Measurements from ENCODE around the gene ABRACL.

- TF ChIP-seq CTCF (IDR thresholded peaks at IDR 0.05; ENCODE audit: insufficient read depth, low read length) (no peak), POLR2AphosphoS5 (IDR thresholded peaks at IDR 0.05; ENCODE audit: low read depth) (no peak), SPI1 (IDR thresholded peaks at IDR 0.05; ENCODE audit: borderline replicate concordance, low read depth) (no peak), REST (IDR thresholded peaks at IDR 0.05; ENCODE audit: insufficient replicate concordance, low read depth) (no peak), GABPA (IDR thresholded peaks at IDR 0.05; ENCODE audit: low read depth) (no peak)
These were observed 8.9 kb downstream of the ABRACL start for GRCh38 chr6:139037490-139037889.
